IMR-90 (cell line): Measurements from ENCODE around the gene IL1RL1.

ENCODE experiments used
- CEBPB ChIP-seq: IDR thresholded peaks from 2 replicates; pipeline ENCODE4 v1.6.1; 2012; ENCODE audit warnings: low read depth, low read length, improper control_type of control experiment
- POLR2A ChIP-seq: IDR thresholded peaks from 2 replicates; pipeline ENCODE4 v1.6.1; 2012; ENCODE audit warnings: mild to moderate bottlenecking, low read depth, low read length
- SMC3 ChIP-seq: fragments of 150-350 bp; IDR thresholded peaks from 2 replicates; pipeline ENCODE4 v1.6.1; 2016; ENCODE audit warnings: low read depth, mild to moderate bottlenecking, antibody characterized with exemption, low read length, moderate library complexity
- TF ChIP-seq, protein P1 (sequence below): conservative IDR thresholded peaks from 2 replicates; pipeline ENCODE4 v1.5.1; 2012; ENCODE audit warnings: mild to moderate bottlenecking, low read depth, low read length, improper control_type of control experiment

DNA sequence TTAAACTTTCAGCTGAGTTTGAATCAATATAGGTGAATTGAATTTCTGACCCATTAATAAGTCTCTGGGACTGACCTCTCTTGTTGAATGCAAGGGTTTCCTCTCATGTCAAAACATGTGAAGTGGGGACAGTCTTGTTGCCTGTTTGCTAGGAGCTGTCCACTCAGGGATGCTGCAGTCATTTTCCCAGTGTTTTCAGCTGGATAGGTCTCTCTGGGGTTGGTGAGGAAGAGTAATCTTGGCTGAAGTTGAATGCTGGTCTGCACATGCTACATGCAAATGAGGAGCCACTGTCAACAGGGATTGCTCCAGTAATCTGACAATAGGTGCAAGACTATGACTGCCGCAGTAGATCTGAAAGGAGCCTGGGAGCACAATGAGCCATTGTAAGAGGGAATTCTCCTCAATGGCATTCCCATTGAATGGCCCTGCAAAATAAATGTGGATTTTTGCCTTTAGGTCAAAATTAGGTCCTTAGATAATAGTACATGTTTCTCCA is 34.1 kb upstream of the IL1RL1 start:
- no peak for TF ChIP-seq POLR2A
- TF ChIP-seq, protein P1, sequence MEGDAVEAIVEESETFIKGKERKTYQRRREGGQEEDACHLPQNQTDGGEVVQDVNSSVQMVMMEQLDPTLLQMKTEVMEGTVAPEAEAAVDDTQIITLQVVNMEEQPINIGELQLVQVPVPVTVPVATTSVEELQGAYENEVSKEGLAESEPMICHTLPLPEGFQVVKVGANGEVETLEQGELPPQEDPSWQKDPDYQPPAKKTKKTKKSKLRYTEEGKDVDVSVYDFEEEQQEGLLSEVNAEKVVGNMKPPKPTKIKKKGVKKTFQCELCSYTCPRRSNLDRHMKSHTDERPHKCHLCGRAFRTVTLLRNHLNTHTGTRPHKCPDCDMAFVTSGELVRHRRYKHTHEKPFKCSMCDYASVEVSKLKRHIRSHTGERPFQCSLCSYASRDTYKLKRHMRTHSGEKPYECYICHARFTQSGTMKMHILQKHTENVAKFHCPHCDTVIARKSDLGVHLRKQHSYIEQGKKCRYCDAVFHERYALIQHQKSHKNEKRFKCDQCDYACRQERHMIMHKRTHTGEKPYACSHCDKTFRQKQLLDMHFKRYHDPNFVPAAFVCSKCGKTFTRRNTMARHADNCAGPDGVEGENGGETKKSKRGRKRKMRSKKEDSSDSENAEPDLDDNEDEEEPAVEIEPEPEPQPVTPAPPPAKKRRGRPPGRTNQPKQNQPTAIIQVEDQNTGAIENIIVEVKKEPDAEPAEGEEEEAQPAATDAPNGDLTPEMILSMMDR: no peak
- TF ChIP-seq CEBPB: no peak
- no peak for TF ChIP-seq SMC3
